Effector memory CD8-positive, alpha-beta T cell (primary cell): ENCODE data around the gene PCSK6.

Source experiments
- ATAC-seq: fragments of 150-1000 bp; cut with Tn5 transposase; replicated peaks from 2 replicates; pipeline ENCODE4 v1.10.0; 2021; ENCODE audit warnings: mild to moderate bottlenecking, moderate library complexity
- DNase-seq, 3 experiments: peaks; one replicate each; pipeline ENCODE4 v3.0.0; 2021
- H3K27ac Mint-ChIP-seq, 2 donors: one replicate each; pipeline ENCODE4 v1.8.0; 2022; ENCODE audit warnings: mild to moderate bottlenecking in 2 of 2, mixed read lengths in 2 of 2, moderate library complexity in 2 of 2
- H3K27me3 Mint-ChIP-seq, 2 donors: one replicate each; pipeline ENCODE4 v1.8.0; 2022; ENCODE audit warnings: mixed read lengths in 2 of 2
- H3K36me3 Mint-ChIP-seq: one replicate; pipeline ENCODE4 v1.8.0; 2022; ENCODE audit warnings: mild to moderate bottlenecking, moderate library complexity, mixed read lengths; ENCODE audit not compliant: insufficient read depth
- H3K4me1 Mint-ChIP-seq, 2 donors: one replicate each; pipeline ENCODE4 v1.8.0; 2022; ENCODE audit warnings: low read depth in 2 of 2, mixed read lengths in 2 of 2
- H3K4me3 Mint-ChIP-seq, 2 donors: one replicate each; pipeline ENCODE4 v1.8.0; 2022; ENCODE audit warnings: mild to moderate bottlenecking in 2 of 2, mixed read lengths in 2 of 2, moderate library complexity in 2 of 2
- H3K9me3 Mint-ChIP-seq, 2 donors: one replicate each; pipeline ENCODE4 v1.8.0; 2022; ENCODE audit warnings: mixed read lengths in 2 of 2

PCSK6 gene

DNA sequence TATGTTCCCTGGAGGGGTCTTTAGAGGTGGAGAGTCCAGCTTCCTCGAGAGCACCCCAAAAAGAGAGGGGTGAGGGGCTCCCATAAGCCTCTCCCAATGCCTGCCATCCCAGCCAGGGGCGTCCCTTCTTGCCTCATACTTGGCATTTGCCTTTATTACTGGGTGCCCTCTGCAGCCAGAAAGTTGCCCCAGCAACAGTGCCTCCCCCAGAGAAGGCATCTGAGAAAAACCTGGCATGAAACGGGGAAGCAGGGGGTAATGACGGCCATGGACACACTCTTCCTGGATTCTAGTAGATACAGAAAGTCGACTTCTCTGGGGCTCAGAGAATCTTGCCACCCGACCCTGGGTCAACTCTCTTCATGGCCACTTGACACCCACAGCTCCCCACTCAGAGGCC is 90.1 kb downstream of the PCSK6 start:
- Mint-ChIP-seq H3K27me3 (peaks cover 65 to 76% of the 10 kb centered on the region in 2 donors), H3K4me3 (no peak overlapping the region), H3K36me3 (no peaks in the 10 kb centered on the region), H3K27ac (no peak overlapping the region), H3K4me1 (peaks cover 0 to 3% of the 10 kb centered on the region in 2 donors), H3K9me3 (no peaks in the 10 kb centered on the region)
- ATAC-seq (no peak), DNase-seq (no peak)

DNA sequence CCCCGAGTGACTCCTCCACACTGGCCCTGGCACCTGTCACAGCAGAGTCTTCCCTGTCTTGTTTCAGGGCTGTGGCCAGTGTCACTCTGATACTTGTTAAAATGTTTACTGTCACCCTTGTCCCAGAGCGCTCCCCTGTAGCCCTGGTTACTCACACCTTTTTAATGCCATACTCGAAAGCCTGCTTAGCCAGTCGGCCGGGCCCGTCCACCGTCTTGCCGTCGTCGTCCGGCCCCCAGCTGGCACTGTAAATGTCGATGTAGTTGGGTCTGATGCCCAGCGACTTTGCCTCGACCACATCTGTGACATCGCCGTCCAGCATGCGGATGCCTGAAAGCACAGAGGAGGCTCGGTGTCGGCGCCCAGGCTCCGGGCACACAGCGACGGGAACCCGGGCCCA is 91.3 kb downstream of the PCSK6 start:
- H3K4me3 Mint-ChIP-seq, result no peak overlapping the region
- peaks cover 66 to 83% of the 10 kb centered on the region in 2 donors for H3K27me3 Mint-ChIP-seq
- H3K4me1 Mint-ChIP-seq, result peaks cover 0 to 3% of the 10 kb centered on the region in 2 donors
- H3K9me3 Mint-ChIP-seq, result no peaks in the 10 kb centered on the region
- no peaks in the 10 kb centered on the region for H3K36me3 Mint-ChIP-seq
- no peak overlapping the region for H3K27ac Mint-ChIP-seq
- ATAC-seq, result no peak
- no peak for DNase-seq

DNA sequence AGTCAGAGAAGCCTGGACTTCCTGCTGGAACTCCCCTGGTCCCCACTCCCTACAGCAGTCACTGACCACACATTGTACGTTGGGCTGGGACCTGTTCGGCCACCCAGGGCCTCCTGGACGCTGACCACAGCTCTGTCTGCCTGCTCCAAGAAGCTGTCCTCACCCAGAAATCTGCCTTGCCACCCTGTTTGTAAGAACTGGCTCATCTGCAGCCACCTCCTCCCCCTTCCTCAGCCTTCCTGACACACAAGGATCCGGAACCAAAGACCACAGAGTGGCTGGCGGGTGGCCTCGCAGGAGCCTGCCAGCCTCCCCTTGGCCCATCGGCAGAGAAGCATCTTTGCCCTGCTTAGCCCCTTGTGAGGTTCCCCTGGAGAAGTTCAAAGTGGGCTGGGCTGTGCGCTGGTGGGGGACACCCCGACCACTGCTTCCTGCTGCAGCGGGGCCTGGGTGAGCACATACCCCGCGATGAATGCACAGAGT is 91.9 kb downstream of the PCSK6 start:
- peaks cover 66 to 88% of the 10 kb centered on the region in 2 donors for H3K27me3 Mint-ChIP-seq
- peaks cover 0 to 3% of the 10 kb centered on the region in 2 donors for H3K4me1 Mint-ChIP-seq
- H3K9me3 Mint-ChIP-seq, result no peaks in the 10 kb centered on the region
- ATAC-seq (no peak), DNase-seq (no peak)
- peak overlapping the region in 1 of 2 donors; percentile 66 for H3K27ac Mint-ChIP-seq
- H3K4me3 Mint-ChIP-seq, result no peak overlapping the region
- no peaks in the 10 kb centered on the region for H3K36me3 Mint-ChIP-seq

DNA sequence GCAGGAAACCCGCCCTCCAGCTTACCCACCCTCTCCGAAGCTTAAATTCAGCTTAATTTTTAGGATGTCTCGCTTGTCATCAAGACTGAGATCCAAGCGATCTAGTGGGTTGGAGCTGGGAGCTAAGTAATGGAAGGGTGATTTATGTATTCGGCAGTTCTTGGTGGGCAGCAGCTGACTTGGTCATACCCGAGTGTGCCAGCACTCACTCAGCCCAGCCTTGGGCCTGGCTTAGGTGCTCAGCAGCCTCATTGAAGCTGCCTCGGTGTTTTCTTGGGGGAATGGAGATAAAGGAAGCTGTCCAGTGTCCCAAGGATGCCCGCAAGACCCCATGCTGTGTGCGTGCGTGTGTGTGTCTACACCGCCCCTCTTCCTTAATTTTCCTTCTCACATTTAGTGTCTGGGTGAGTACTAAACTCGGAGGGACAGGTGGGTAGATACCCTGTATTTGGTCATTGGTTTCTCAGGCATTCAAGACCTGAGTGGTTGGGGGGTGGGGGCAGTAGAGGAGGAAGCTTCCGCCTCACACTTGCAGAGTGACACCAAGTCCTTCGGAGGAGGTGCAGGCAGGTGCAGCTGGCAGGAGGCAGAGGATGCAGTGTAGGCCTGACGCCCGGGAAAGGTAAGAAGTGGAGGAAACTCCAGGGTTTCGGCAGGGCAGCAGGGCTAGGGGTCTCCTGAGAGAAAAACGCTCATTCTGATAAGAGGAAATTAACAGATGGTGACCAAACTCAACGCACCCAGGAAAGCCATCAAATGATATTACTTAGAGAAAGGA is 92.8 kb downstream of the PCSK6 start:
- no peak overlapping the region for H3K27ac Mint-ChIP-seq
- peaks cover 66 to 90% of the 10 kb centered on the region in 2 donors for H3K27me3 Mint-ChIP-seq
- ATAC-seq (no peak), DNase-seq (no peak)
- no peak overlapping the region for H3K4me3 Mint-ChIP-seq
- peaks cover 0 to 3% of the 10 kb centered on the region in 2 donors for H3K4me1 Mint-ChIP-seq
- H3K9me3 Mint-ChIP-seq, result no peaks in the 10 kb centered on the region
- no peaks in the 10 kb centered on the region for H3K36me3 Mint-ChIP-seq

DNA sequence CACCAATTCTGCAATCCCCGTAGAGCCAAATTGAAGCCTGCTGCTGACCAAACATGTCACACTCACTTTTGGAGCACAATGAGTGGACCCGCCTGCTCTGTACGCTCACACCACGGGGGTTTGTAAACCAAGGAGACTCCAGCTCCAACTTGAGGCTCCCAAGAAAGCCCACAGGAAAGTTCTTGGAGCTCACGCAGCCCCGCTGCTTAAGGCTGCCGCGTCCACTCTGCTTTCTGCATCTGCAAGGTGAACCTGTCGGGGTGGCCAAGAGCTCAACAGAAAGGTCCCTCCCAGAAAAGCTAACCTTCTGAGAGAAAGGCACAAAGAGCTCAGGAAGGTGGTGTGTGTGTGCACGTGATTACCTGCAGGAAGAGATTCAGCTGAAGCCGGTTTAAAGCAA is 94.9 kb downstream of the PCSK6 start:
- Mint-ChIP-seq H3K9me3 (no peaks in the 10 kb centered on the region), H3K4me1 (peaks cover 0 to 3% of the 10 kb centered on the region in 2 donors), H3K36me3 (no peaks in the 10 kb centered on the region), H3K27ac (no peak overlapping the region), H3K4me3 (no peak overlapping the region), H3K27me3 (peaks cover 51 to 90% of the 10 kb centered on the region in 2 donors)
- DNase-seq (no peak), ATAC-seq (no peak)

DNA sequence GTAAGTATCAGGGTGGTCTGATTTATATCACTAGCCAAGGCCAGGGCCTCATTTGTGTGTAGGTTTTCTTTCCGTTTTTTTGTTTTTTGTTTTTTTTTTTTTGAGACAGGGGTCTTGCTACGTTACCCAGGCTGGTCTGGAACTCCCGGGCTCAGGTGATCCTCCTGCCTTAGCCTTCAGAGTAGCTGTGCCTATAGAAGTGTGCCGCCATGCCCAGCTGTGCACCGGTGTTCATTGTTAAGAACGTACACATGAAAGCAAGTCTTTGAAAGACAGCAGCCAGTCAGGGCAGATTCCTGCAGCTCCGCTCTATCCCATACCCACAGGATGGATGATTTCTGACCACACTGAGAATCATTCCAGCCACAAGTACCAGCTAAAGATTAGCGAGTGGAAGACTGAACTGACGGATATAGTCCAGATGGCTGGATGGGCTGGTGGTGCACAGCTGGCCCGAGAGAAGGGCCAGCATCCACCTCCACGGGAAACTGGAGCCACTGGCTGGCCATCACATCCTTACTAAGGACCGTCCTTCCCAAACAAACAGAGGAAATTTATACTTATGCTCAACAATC is 95.4 kb downstream of the PCSK6 start:
- no peak overlapping the region for H3K27ac Mint-ChIP-seq
- no peak overlapping the region for H3K4me3 Mint-ChIP-seq
- no peak for DNase-seq
- H3K36me3 Mint-ChIP-seq, result no peaks in the 10 kb centered on the region
- H3K9me3 Mint-ChIP-seq, result no peaks in the 10 kb centered on the region
- peaks cover 0 to 3% of the 10 kb centered on the region in 2 donors for H3K4me1 Mint-ChIP-seq
- H3K27me3 Mint-ChIP-seq, result peaks cover 46 to 86% of the 10 kb centered on the region in 2 donors
- no peak for ATAC-seq

DNA sequence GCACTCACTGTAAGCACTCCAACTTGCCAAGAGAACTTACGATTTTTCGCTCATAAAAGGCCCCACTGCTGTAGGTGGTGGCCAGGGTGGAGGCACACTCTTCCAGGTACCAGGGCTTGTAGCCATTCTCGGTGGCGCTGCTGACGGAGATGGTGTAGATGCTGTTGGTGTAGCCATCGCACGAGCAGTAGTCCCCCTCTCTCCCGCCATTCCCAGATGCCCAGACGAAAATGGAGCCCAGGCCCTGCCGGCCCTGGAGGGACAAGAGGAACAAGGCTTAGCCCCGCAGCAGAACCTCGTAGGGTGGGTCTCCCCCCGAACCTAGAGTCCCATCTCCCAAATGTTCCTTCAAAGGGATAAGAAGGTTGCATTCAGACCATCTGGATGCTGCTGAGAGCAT is 96.3 kb downstream of the PCSK6 start:
- no peaks in the 10 kb centered on the region for H3K36me3 Mint-ChIP-seq
- DNase-seq (no peak), ATAC-seq (no peak)
- no peak overlapping the region for H3K27ac Mint-ChIP-seq
- H3K27me3 Mint-ChIP-seq, result peaks cover 40 to 87% of the 10 kb centered on the region in 2 donors
- H3K9me3 Mint-ChIP-seq, result no peaks in the 10 kb centered on the region
- no peak overlapping the region for H3K4me3 Mint-ChIP-seq
- peaks cover 0 to 3% of the 10 kb centered on the region in 2 donors for H3K4me1 Mint-ChIP-seq

DNA sequence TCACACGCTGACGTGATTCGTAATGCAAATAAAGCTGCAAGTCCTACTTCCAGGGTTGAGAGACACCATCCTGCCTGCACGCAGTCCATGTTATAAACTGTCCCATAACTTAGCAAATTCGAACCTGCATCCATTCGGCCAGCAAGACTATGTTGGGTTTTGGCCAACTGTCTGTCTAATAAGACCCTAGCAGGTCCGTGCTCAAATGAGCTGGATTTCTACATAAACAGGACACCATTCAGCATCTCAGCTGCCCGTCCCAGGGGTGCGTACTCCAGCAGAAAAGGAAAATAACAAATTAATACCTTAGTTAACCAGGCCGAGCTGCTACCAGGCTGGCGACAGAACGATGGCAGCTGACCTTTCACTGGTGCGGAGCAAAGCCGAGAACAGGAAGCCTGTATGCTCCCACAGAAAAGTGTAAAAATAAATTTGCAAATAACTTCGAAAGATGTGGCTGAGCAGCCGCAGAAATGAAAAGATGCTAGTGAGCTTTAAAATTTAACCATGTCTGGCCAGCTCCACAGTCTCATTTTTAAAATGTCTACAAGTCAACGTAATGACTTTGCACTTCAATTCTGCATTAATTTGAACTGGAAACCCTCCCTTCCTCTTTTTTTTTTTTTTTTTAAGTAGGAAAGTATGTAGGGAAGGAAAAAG is 97.4 kb downstream of the PCSK6 start:
- Mint-ChIP-seq H3K27me3 (peaks cover 32 to 86% of the 10 kb centered on the region in 2 donors), H3K27ac (no peak overlapping the region), H3K36me3 (no peaks in the 10 kb centered on the region), H3K4me1 (no peaks in the 10 kb centered on the region), H3K4me3 (no peak overlapping the region), H3K9me3 (no peaks in the 10 kb centered on the region)
- no peak for ATAC-seq
- no peak for DNase-seq

DNA sequence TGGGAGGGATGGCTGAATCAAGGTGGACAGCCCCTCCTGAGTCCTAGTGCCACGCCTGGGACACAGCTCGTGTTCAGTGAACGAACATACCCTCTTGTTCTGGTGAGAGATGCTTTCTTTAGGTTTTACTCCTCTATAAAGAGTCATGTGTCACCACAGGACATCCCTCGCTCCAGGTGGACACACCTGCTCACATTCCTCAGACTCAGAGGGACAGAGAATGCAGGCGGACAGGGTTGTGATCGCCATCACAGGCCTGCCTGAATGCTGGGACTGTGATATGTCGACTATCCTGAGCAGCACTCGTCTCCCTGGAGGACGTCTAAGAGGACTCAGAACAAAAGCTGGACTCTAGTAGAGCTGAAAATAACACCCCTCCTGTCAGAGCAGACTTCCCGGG is 98.1 kb downstream of the PCSK6 start:
- no peaks in the 10 kb centered on the region for H3K9me3 Mint-ChIP-seq
- ATAC-seq, result no peak
- no peak for DNase-seq
- no peak overlapping the region for H3K4me3 Mint-ChIP-seq
- no peaks in the 10 kb centered on the region for H3K4me1 Mint-ChIP-seq
- no peak overlapping the region for H3K27ac Mint-ChIP-seq
- H3K27me3 Mint-ChIP-seq, result peaks cover 32 to 86% of the 10 kb centered on the region in 2 donors
- no peaks in the 10 kb centered on the region for H3K36me3 Mint-ChIP-seq

DNA sequence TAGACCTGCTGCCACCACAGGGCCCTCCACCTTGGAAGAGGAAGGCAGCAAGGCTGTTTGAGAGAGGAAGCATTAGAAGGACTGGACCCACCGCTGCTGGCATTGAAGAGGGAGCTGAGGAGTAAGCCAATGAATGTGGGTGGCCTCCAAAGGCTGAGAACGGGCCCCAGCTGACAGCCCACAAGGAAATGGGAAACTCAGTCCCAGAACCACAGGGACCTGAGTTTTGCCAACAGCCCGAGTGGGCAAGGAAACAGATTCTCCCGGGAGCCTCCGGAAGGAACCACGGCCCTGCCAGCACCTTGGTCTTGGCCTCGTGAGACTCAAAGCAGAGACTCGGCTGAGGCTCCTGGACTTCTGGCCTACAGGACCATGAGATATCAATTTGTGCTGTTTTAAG is 99.0 kb downstream of the PCSK6 start:
- Mint-ChIP-seq H3K27ac (no peak overlapping the region), H3K27me3 (peaks cover 24 to 85% of the 10 kb centered on the region in 2 donors), H3K4me1 (no peaks in the 10 kb centered on the region), H3K9me3 (no peaks in the 10 kb centered on the region), H3K36me3 (no peaks in the 10 kb centered on the region), H3K4me3 (no peak overlapping the region)
- ATAC-seq (no peak), DNase-seq (no peak)

DNA sequence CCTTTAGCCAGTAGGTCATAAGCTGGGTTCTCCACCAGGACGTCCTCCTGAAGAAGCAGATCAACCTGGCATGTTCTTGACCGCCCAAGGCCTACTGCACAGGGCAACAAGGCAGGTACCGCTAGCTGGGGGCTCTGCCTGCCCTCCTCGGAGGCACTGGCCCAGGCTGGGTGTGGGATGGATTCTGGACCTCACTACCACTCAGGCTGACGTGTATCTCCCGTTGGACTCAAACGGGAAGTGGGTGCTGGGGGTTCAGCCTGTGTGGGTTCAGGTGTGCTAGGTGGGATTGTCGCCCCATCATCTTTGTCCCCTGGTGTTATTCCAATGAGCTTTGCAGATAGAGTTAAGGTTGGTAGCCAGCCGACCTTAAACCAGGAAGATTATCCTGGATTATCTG is 99.4 kb downstream of the PCSK6 start:
- Mint-ChIP-seq H3K27ac (no peak overlapping the region), H3K27me3 (peaks cover 20 to 81% of the 10 kb centered on the region in 2 donors), H3K4me3 (no peak overlapping the region), H3K36me3 (no peaks in the 10 kb centered on the region), H3K9me3 (no peaks in the 10 kb centered on the region), H3K4me1 (no peaks in the 10 kb centered on the region)
- DNase-seq, result no peak
- ATAC-seq, result no peak

DNA sequence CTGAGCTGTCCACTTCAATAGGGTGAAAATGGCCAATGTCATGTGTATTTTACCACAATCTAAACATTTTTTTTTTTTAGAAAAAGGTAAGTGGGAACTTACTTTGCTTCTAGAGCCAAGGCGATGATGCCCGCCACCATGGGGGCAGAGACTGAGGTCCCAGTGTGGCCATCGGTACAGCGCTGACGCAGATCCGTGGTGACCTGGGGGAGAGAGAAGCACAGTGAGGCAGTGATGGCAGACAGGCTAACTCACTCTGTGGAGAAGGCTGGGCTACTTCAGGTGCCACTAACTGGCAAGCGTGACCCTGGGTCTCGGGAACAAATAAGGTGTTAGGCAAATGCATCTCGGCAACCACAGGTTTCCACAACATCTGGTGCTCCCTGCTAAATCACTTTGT is 100.1 kb downstream of the PCSK6 start:
- DNase-seq, result no peak
- Mint-ChIP-seq H3K4me1 (no peaks in the 10 kb centered on the region), H3K36me3 (no peaks in the 10 kb centered on the region), H3K27me3 (peaks cover 16 to 74% of the 10 kb centered on the region in 2 donors), H3K9me3 (no peaks in the 10 kb centered on the region), H3K4me3 (no peak overlapping the region), H3K27ac (no peak overlapping the region)
- no peak for ATAC-seq

DNA sequence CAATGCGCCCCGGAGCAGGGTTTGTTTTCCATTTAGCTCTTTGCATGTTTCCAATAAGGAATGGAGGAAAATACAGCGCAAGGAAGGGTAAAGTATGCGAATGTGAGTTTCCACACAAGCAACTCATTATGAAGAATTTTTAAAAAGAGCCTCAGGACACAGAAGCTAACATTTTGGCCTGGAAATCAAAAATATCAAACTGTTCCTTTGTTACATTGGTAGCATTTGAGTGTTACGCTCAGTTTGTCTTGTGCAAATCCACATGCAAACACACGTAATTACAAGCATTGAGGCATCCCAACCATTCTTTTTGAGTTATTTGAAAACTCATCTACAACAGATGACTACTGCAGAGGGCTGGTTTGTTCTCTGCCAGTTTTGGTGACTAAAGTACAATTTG is 101.5 kb downstream of the PCSK6 start:
- no peak for DNase-seq
- no peaks in the 10 kb centered on the region for H3K4me1 Mint-ChIP-seq
- H3K4me3 Mint-ChIP-seq, result no peak overlapping the region
- H3K27me3 Mint-ChIP-seq, result peaks cover 11 to 61% of the 10 kb centered on the region in 2 donors
- no peaks in the 10 kb centered on the region for H3K9me3 Mint-ChIP-seq
- H3K27ac Mint-ChIP-seq, result no peak overlapping the region
- no peaks in the 10 kb centered on the region for H3K36me3 Mint-ChIP-seq
- no peak for ATAC-seq

DNA sequence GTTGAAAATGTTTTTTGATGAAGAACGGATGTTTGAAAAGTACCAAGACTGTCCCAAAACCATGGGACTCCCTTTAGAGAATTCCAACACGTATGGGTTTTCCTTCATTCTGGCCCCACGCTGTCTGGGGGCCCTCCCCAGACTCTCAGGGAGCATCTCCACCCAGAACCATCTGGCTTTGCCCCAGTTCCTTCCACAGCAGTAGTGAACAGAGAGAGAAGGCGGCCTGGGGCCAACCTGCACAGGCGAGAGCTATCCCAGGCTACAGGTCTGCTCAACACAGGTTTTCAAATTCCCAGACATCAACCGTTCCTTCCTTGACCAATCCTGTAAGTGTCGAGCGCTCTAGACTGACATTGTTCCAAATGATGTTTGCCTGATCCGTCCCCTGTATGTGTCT is 101.9 kb downstream of the PCSK6 start:
- no peaks in the 10 kb centered on the region for H3K36me3 Mint-ChIP-seq

More for the DNA sequence above, 101.9 kb downstream of the PCSK6 start:
- H3K9me3 Mint-ChIP-seq, result no peaks in the 10 kb centered on the region
- H3K4me1 Mint-ChIP-seq, result no peaks in the 10 kb centered on the region
- no peak for ATAC-seq
- peaks cover 11 to 59% of the 10 kb centered on the region in 2 donors for H3K27me3 Mint-ChIP-seq
- no peak overlapping the region for H3K4me3 Mint-ChIP-seq
- DNase-seq, result no peak
- no peak overlapping the region for H3K27ac Mint-ChIP-seq
